WTC11 (cell line): Measurements from ENCODE around the gene TIMMDC1. TPM values are rescaled to one million over a fixed set of nuclear protein-coding genes. Genes with fewer than 3 reads are reported as not detected.

Experiments
- ATAC-seq: fragments of 200-7000 bp; cut with Tn5 transposase; 2 replicates; pipeline ENCODE4 v1.10.0; 2021; ENCODE audit warnings: mild to moderate bottlenecking, moderate library complexity
- CTCF ChIA-PET: fragments of 300-600 bp; sonication (Branson Sonifier 250); formaldehyde crosslinking; loops from one replicate; lab custom pipeline; 2021; ENCODE audit warnings: antibody characterized with exemption; lab: Charles Lee
- POLR2A ChIA-PET: fragments of 350-600 bp; sonication (Branson Sonifier 250); formaldehyde crosslinking; loops from one replicate; lab custom pipeline; 2021; ENCODE audit warnings: antibody characterized with exemption; lab: Charles Lee
- DNase-seq: peaks from one replicate; pipeline ENCODE4 v3.0.0; 2021; ENCODE audit warnings: low spot score
- H3K27ac Mint-ChIP-seq: 2 replicates; pipeline ENCODE4 v1.8.0; 2021; ENCODE audit warnings: mixed read lengths
- H3K27me3 Mint-ChIP-seq: 2 replicates; pipeline ENCODE4 v1.8.0; 2021; ENCODE audit warnings: low read depth, mild to moderate bottlenecking, moderate library complexity, mixed read lengths
- H3K36me3 Mint-ChIP-seq: 2 replicates; pipeline ENCODE4 v1.8.0; 2021; ENCODE audit warnings: mixed read lengths
- H3K4me1 Mint-ChIP-seq: 2 replicates; pipeline ENCODE4 v1.8.0; 2022; ENCODE audit warnings: mixed read lengths
- H3K4me3 Mint-ChIP-seq: 2 replicates; pipeline ENCODE4 v1.8.0; 2021; ENCODE audit warnings: mild to moderate bottlenecking, moderate library complexity, mixed read lengths
- H3K9me3 Mint-ChIP-seq: 2 replicates; pipeline ENCODE4 v1.8.0; 2021; ENCODE audit warnings: mixed read lengths
- ATF1 ChIP-seq: sonication (generic); formaldehyde crosslinking; IDR thresholded peaks from 2 replicates; pipeline ENCODE4 v1.8.1; 2023; ENCODE audit warnings: mild to moderate bottlenecking, moderate library complexity, missing genetic modification reagents
- ATF3 ChIP-seq: sonication (generic); formaldehyde crosslinking; conservative IDR thresholded peaks from 2 replicates; pipeline ENCODE4 v1.8.1; 2022; ENCODE audit warnings: mild to moderate bottlenecking, missing genetic modification reagents
- CBFB ChIP-seq: sonication (generic); formaldehyde crosslinking; IDR thresholded peaks from 2 replicates; pipeline ENCODE4 v1.8.1; 2022; ENCODE audit warnings: mild to moderate bottlenecking, low read depth, missing genetic modification reagents
- ELF4 ChIP-seq: sonication (generic); formaldehyde crosslinking; IDR thresholded peaks from 2 replicates; pipeline ENCODE4 v1.8.1; 2022; ENCODE audit warnings: low read depth, mild to moderate bottlenecking, moderate library complexity, missing genetic modification reagents
- FOXK1 ChIP-seq: sonication (generic); formaldehyde crosslinking; IDR thresholded peaks from 2 replicates; pipeline ENCODE4 v1.8.0; 2022; ENCODE audit warnings: mild to moderate bottlenecking, moderate library complexity, missing genetic modification reagents
- FOXP1 ChIP-seq: sonication (generic); formaldehyde crosslinking; IDR thresholded peaks from 2 replicates; pipeline ENCODE4 v1.8.0; 2022; ENCODE audit warnings: missing genetic modification reagents, mild to moderate bottlenecking, moderate library complexity, borderline replicate concordance
- GABPB1 ChIP-seq: sonication (generic); formaldehyde crosslinking; IDR thresholded peaks from 2 replicates; pipeline ENCODE4 v1.8.1; 2023; ENCODE audit warnings: mild to moderate bottlenecking, missing genetic modification reagents
- HMGXB4 ChIP-seq: sonication (generic); formaldehyde crosslinking; IDR thresholded peaks from 2 replicates; pipeline ENCODE4 v1.8.1; 2023; ENCODE audit warnings: mild to moderate bottlenecking, moderate library complexity, missing genetic modification reagents
- JUN ChIP-seq: sonication (generic); formaldehyde crosslinking; IDR thresholded peaks from 2 replicates; pipeline ENCODE4 v1.8.0; 2023; ENCODE audit warnings: mild to moderate bottlenecking, missing genetic modification reagents
- NR2C2 ChIP-seq: sonication (generic); formaldehyde crosslinking; IDR thresholded peaks from 2 replicates; pipeline ENCODE4 v1.8.0; 2022; ENCODE audit warnings: mild to moderate bottlenecking, missing genetic modification reagents
- ZBTB21 ChIP-seq: sonication (generic); formaldehyde crosslinking; IDR thresholded peaks from 2 replicates; pipeline ENCODE4 v1.8.1; 2023; ENCODE audit warnings: mild to moderate bottlenecking, missing genetic modification reagents, borderline replicate concordance
- ZNF317 ChIP-seq: sonication (generic); formaldehyde crosslinking; IDR thresholded peaks from 2 replicates; pipeline ENCODE4 v1.8.1; 2023; ENCODE audit warnings: low read depth, mild to moderate bottlenecking, moderate library complexity, missing genetic modification reagents, borderline replicate concordance
- ZNF671 ChIP-seq: fragments of 250-450 bp; sonication (Bioruptor Pico); IDR thresholded peaks from 2 replicates; pipeline ENCODE4 v1.8.0; 2021; ENCODE audit warnings: mild to moderate bottlenecking
- total RNA-seq: library from RNA; stranded (reverse); gene quantifications from 3 replicates; pipeline ENCODE4 v1.2.3, GENCODE V29; 2021
- TF ChIP-seq, protein P1 (sequence below): sonication (generic); formaldehyde crosslinking; IDR thresholded peaks from 2 replicates; pipeline ENCODE4 v1.8.1; 2023; ENCODE audit warnings: mild to moderate bottlenecking, missing genetic modification reagents, borderline replicate concordance
- TF ChIP-seq, protein P2 (sequence below): sonication (generic); formaldehyde crosslinking; IDR thresholded peaks from 2 replicates; pipeline ENCODE4 v1.8.1; 2022; ENCODE audit warnings: mild to moderate bottlenecking, missing genetic modification reagents, moderate library complexity, borderline replicate concordance
- TF ChIP-seq, protein P3 (sequence below): sonication (generic); formaldehyde crosslinking; IDR thresholded peaks from 2 replicates; pipeline ENCODE4 v1.8.1; 2023; ENCODE audit warnings: mild to moderate bottlenecking, missing genetic modification reagents, moderate library complexity
- TF ChIP-seq, protein P4 (sequence below): sonication (generic); formaldehyde crosslinking; IDR thresholded peaks from 2 replicates; pipeline ENCODE4 v1.8.1; 2023; ENCODE audit warnings: mild to moderate bottlenecking, missing genetic modification reagents
- TF ChIP-seq, protein P5 (sequence below): fragments of 250-450 bp; sonication (Bioruptor Pico); conservative IDR thresholded peaks from 2 replicates; pipeline ENCODE4 v1.9.0; 2021; ENCODE audit warnings: mild to moderate bottlenecking
- TF ChIP-seq, protein P6 (sequence below): sonication (generic); formaldehyde crosslinking; IDR thresholded peaks from 2 replicates; pipeline ENCODE4 v1.8.1; 2022; ENCODE audit warnings: low read depth, mild to moderate bottlenecking, moderate library complexity, missing genetic modification reagents, borderline replicate concordance

The TIMMDC1 gene
- total RNA-seq, 1 experiment from 2014 or later, result 114 TPM

GRCh38 chr3:119506631-119507030 is 8.3 kb downstream of the TIMMDC1 start:
- Mint-ChIP-seq H3K4me3 (no peak overlapping the region), H3K36me3 (peaks cover 46% of the 10 kb centered on the region), H3K9me3 (no peaks in the 10 kb centered on the region), H3K27me3 (no peaks in the 10 kb centered on the region), H3K27ac (no peak overlapping the region), H3K4me1 (no peaks in the 10 kb centered on the region)
- POLR2A ChIA-PET, result no interaction called here
- ATAC-seq (no peak), DNase-seq (no peak)
- TF ChIP-seq, protein P1, sequence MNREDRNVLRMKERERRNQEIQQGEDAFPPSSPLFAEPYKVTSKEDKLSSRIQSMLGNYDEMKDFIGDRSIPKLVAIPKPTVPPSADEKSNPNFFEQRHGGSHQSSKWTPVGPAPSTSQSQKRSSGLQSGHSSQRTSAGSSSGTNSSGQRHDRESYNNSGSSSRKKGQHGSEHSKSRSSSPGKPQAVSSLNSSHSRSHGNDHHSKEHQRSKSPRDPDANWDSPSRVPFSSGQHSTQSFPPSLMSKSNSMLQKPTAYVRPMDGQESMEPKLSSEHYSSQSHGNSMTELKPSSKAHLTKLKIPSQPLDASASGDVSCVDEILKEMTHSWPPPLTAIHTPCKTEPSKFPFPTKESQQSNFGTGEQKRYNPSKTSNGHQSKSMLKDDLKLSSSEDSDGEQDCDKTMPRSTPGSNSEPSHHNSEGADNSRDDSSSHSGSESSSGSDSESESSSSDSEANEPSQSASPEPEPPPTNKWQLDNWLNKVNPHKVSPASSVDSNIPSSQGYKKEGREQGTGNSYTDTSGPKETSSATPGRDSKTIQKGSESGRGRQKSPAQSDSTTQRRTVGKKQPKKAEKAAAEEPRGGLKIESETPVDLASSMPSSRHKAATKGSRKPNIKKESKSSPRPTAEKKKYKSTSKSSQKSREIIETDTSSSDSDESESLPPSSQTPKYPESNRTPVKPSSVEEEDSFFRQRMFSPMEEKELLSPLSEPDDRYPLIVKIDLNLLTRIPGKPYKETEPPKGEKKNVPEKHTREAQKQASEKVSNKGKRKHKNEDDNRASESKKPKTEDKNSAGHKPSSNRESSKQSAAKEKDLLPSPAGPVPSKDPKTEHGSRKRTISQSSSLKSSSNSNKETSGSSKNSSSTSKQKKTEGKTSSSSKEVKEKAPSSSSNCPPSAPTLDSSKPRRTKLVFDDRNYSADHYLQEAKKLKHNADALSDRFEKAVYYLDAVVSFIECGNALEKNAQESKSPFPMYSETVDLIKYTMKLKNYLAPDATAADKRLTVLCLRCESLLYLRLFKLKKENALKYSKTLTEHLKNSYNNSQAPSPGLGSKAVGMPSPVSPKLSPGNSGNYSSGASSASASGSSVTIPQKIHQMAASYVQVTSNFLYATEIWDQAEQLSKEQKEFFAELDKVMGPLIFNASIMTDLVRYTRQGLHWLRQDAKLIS (CRISPR knock-in tag), result no peak
- TF ChIP-seq, protein P2, sequence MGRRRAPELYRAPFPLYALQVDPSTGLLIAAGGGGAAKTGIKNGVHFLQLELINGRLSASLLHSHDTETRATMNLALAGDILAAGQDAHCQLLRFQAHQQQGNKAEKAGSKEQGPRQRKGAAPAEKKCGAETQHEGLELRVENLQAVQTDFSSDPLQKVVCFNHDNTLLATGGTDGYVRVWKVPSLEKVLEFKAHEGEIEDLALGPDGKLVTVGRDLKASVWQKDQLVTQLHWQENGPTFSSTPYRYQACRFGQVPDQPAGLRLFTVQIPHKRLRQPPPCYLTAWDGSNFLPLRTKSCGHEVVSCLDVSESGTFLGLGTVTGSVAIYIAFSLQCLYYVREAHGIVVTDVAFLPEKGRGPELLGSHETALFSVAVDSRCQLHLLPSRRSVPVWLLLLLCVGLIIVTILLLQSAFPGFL (CRISPR knock-in tag), result no peak
- no peak for TF ChIP-seq FOXK1 (CRISPR knock-in tag)
- no peak for TF ChIP-seq JUN
- no peak for TF ChIP-seq NR2C2 (CRISPR knock-in tag)
- CTCF ChIA-PET, result no interaction called here

DNA sequence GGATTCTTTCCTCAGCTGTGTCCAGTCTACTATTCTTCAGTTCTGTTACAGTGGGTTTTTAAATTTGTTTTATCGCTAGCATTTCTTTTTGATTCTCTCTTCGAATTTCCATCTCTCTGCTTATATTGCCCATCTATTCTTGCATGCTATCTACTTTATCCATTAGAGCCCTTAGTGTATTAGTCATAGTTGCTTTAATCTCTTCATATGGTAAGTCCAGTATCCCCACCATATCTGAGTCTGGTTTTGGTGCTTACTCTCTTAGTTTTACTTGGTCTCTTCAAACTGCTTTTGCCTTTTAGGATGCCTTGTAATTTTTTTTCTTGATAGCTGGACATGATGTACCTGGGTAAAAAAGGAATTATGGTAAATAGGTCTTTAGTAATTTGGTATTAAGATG is 9.1 kb downstream of the TIMMDC1 start:
- no peaks in the 10 kb centered on the region for H3K27me3 Mint-ChIP-seq
- H3K36me3 Mint-ChIP-seq, result peaks cover 44% of the 10 kb centered on the region
- H3K27ac Mint-ChIP-seq, result no peak overlapping the region
- DNase-seq (no peak), ATAC-seq (no peak)
- ChIA-PET POLR2A (no interaction called here), CTCF (no interaction called here)
- H3K4me1 Mint-ChIP-seq, result no peaks in the 10 kb centered on the region
- H3K4me3 Mint-ChIP-seq, result no peak overlapping the region
- H3K9me3 Mint-ChIP-seq, result no peaks in the 10 kb centered on the region
- TF ChIP-seq JUN, result no peak
- TF ChIP-seq CBFB (CRISPR knock-in tag), result no peak
- TF ChIP-seq GABPB1, result no peak
- TF ChIP-seq FOXP1 (CRISPR knock-in tag), result no peak
- TF ChIP-seq ZNF671 (CRISPR knock-in tag), result no peak
- no peak for TF ChIP-seq ATF3 (CRISPR knock-in tag)
- TF ChIP-seq ZBTB21 (CRISPR knock-in tag), result no peak
- TF ChIP-seq, protein P3, sequence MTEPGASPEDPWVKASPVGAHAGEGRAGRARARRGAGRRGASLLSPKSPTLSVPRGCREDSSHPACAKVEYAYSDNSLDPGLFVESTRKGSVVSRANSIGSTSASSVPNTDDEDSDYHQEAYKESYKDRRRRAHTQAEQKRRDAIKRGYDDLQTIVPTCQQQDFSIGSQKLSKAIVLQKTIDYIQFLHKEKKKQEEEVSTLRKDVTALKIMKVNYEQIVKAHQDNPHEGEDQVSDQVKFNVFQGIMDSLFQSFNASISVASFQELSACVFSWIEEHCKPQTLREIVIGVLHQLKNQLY, result no peak
- TF ChIP-seq, protein P2 (CRISPR knock-in tag), result no peak
- TF ChIP-seq ZNF317 (CRISPR knock-in tag), result no peak
- TF ChIP-seq HMGXB4, result no peak
- TF ChIP-seq, protein P4, sequence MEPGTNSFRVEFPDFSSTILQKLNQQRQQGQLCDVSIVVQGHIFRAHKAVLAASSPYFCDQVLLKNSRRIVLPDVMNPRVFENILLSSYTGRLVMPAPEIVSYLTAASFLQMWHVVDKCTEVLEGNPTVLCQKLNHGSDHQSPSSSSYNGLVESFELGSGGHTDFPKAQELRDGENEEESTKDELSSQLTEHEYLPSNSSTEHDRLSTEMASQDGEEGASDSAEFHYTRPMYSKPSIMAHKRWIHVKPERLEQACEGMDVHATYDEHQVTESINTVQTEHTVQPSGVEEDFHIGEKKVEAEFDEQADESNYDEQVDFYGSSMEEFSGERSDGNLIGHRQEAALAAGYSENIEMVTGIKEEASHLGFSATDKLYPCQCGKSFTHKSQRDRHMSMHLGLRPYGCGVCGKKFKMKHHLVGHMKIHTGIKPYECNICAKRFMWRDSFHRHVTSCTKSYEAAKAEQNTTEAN (CRISPR knock-in tag), result no peak
- TF ChIP-seq, protein P5, sequence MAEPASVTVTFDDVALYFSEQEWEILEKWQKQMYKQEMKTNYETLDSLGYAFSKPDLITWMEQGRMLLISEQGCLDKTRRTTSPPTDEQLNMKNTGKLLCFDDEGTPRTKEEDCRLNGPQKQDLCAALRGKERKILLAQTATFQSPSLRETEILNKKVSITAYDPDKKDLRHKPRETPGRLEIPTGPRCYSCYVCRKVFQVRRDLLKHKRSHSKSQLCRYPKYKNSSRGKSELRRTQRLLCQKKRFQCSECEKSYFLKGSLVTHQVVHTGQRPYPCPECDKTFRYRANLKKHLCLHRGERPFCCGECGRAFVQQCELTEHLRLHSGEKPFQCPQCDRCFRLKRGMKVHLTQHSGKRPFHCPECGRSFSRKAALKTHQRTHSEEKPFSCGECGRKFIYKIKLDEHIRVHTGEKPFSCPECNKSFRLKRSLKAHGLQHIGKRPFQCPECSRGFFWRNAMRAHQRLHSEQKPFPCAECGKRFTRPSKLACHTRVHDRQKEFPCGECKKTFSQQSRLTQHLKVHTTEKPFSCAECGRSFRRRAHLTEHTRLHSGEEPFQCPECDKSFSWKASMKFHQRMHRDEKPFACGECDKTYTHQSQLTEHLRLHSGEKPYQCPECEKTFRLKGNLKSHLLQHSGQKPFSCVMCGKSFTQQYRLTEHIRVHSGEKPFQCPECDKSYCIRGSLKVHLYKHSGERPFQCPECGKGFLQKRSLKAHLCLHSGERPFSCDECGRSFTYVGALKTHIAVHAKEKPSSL (CRISPR knock-in tag), result no peak
- no peak for TF ChIP-seq ATF1 (CRISPR knock-in tag)
- TF ChIP-seq, protein P6, sequence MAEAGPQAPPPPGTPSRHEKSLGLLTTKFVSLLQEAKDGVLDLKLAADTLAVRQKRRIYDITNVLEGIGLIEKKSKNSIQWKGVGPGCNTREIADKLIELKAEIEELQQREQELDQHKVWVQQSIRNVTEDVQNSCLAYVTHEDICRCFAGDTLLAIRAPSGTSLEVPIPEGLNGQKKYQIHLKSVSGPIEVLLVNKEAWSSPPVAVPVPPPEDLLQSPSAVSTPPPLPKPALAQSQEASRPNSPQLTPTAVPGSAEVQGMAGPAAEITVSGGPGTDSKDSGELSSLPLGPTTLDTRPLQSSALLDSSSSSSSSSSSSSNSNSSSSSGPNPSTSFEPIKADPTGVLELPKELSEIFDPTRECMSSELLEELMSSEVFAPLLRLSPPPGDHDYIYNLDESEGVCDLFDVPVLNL (CRISPR knock-in tag), result no peak
- TF ChIP-seq ELF4 (CRISPR knock-in tag), result no peak
